C4-2B (cell line): ENCODE measurements around the gene ATF6B.

Experiments
- H3K27ac ChIP-seq: fragments of 450-650 bp; 2 replicates; pipeline ENCODE4 v1.5.1; 2017
- CTCF ChIP-seq: fragments of 450-650 bp; conservative IDR thresholded peaks from 2 replicates; pipeline ENCODE4 v1.5.1; 2017; ENCODE audit warnings: mild to moderate bottlenecking
- ZFX ChIP-seq: fragments of 450-650 bp; IDR thresholded peaks from 2 replicates; pipeline ENCODE4 v1.6.1; 2017

Gene ATF6B

GRCh38 chr6:32166411-32167061 is 38.5 kb upstream of the ATF6B start:
- TF ChIP-seq CTCF (no peak), ZFX (no peak)
- H3K27ac ChIP-seq: no peak overlapping the region

- TF ChIP-seq CTCF: no peak
- no peak within 1 kb of the TSS for H3K27ac ChIP-seq
Observed at GRCh38 chr6:32164295-32164694, 36.2 kb upstream of the ATF6B start, which contains the start of gene EGFL8. Gene EGFL8 (plus strand): TSS chr6:32164595. CDS start chr6:32166166, 1,571 bp downstream.

- no peak for TF ChIP-seq ZFX
- no peak for TF ChIP-seq CTCF
- H3K27ac ChIP-seq: no peak overlapping the region
Observed at GRCh38 chr6:32163559-32164258, 35.7 kb upstream of the ATF6B start.

DNA sequence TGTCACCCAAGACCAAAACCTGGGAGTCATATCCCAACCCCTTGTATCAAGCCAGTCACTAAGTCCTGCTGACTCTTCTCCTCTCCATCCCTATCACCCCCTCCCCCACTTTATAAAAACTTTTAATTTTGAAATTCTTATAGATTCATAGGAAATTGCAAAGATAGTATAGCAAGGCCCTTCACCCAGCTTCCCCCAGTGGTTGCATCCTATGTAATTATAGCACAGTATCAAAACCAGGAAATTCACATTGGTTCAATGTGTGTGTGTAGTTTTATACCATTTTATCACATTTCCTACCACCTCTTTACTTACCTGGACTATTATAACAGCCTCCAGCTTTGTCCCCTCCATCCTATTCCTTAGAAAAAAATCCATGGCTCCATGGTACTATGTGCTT is 30.0 kb upstream of the ATF6B start:
- TF ChIP-seq ZFX (no peak), CTCF (no peak)

DNA sequence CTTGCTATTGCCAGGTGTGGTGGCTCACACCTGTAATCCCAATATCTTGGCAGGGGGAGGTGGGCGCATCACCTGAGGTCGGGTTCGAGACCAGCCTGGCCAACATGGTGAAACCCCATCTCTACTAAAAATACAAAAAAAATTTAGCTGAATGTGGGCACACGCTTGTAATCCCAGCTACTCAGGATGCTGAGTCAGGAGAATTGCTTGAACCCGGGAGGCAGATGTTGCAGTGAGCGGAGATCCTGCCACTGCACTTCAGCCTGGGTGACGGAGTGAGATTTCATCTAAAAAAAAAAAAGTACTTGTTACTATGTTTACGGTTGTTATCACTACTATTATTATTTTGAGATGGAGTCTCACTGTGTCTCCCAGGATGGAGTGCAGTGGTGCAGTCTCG is 28.8 kb upstream of the ATF6B start:
- no peak overlapping the region for H3K27ac ChIP-seq
- TF ChIP-seq CTCF (no peak), ZFX (no peak)

More for the DNA sequence above, 30.0 kb upstream of the ATF6B start:
- no peak overlapping the region for H3K27ac ChIP-seq

DNA sequence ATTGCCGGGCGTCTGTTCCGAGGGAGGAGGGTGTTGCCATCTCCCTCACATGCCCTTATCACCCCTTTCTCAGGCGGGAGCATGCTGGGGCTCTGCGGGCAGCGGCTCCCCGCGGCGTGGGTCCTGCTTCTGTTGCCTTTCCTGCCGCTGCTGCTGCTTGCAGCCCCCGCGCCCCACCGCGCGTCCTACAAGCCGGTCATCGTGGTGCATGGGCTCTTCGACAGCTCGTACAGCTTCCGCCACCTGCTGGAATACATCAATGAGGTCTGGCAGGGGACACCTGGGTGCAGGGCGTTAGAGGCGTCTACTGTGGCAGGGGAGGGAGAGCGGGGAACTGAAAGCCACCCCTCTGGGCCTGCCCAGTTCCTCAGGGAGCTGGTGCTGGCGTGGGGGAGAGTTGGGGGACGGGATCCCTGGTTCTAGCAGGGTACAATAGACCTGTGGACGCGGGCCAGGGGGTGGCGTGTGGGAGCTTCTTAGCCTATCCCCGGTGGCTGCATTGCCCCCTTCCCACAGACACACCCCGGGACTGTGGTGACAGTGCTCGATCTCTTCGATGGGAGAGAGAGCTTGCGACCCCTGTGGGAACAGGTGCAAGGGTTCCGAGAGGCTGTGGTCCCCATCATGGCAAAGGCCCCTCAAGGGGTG is 26.6 kb upstream of the ATF6B start:
- H3K27ac ChIP-seq: peak overlapping the region; percentile 83
- TF ChIP-seq ZFX: no peak
- TF ChIP-seq CTCF: peak; percentile 79
